Measurements from ENCODE around the gene WDR59.

GRCh38 chr16:74982256-74982655, 2.7 kb downstream of the WDR59 start:
- TF ChIP-seq, protein P1, sequence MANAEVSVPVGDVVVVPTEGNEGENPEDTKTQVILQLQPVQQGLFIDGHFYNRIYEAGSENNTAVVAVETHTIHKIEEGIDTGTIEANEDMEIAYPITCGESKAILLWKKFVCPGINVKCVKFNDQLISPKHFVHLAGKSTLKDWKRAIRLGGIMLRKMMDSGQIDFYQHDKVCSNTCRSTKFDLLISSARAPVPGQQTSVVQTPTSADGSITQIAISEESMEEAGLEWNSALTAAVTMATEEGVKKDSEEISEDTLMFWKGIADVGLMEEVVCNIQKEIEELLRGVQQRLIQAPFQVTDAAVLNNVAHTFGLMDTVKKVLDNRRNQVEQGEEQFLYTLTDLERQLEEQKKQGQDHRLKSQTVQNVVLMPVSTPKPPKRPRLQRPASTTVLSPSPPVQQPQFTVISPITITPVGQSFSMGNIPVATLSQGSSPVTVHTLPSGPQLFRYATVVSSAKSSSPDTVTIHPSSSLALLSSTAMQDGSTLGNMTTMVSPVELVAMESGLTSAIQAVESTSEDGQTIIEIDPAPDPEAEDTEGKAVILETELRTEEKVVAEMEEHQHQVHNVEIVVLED (CRISPR knock-in tag; IDR thresholded peaks at IDR 0.05): no peak
- TF ChIP-seq ATF2 (CRISPR knock-in tag; IDR thresholded peaks at IDR 0.05): no peak
- TF ChIP-seq ELF1 (tag; IDR thresholded peaks at IDR 0.05): no peak
